ENCODE data around the gene BANK1. TPM values are rescaled to one million over a fixed set of nuclear protein-coding genes. Genes with fewer than 3 reads are reported as not detected.

Gene BANK1
- total and polyA plus RNA-seq, 2 of the 8 experiments (the other 6 are each of a cell fraction or from before 2014, with no cell fraction given) = 0.59 to 0.93 TPM

DNA sequence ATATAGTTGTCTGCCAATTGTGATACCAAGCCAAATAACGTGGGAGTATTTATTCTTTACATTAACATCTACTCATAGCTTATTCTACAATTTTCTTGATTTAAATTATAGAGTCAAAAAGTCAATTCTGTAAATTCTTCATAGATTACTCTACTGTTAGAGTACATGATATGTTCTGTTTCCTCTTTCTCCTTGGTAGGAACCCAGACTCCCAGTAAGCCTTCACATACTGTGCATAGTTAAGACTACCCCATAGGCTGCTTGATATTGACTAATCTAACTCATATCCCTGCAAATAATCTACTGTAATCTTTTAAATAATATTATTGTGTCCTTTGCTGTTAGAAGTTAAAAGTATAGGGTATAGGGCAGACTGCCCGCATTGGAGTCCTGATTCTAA is 35.4 kb downstream of the BANK1 start:
- no peak overlapping the region for H4K91ac ChIP-seq (replicated peaks; ENCODE audit: insufficient read length, low read length)
- H2BK120ac ChIP-seq (replicated peaks; ENCODE audit: low read depth, low read length) = no peak overlapping the region
- H3K56ac ChIP-seq (replicated peaks; ENCODE audit: insufficient read length, low read depth, low read length) = no peak overlapping the region
- no peaks in the 10 kb centered on the region for H3K79me2 ChIP-seq (ENCODE audit: control insufficient read depth in 1 of 2, insufficient read depth in 2 of 2, low read length in 2 of 2)
- no peak overlapping the region for H2BK5ac ChIP-seq (ENCODE audit: low read depth, low read length)
- no peak overlapping the region for H2BK15ac ChIP-seq (ENCODE audit: low read length)
- no peak overlapping the region for H4K5ac ChIP-seq (ENCODE audit: insufficient read length, low read depth, low read length)
- H3K4me2 ChIP-seq (ENCODE audit: insufficient read depth in 1 of 2, low read depth in 2 of 2, low read length in 2 of 2) = no peak overlapping the region
- no peak for DNase-seq (ENCODE audit: low read depth in 1 of 2, low spot score in 2 of 2)
- no peak for TF ChIP-seq EGR1 (IDR thresholded peaks at IDR 0.05; ENCODE audit: borderline replicate concordance, low read depth, low read length)
- no peak for TF ChIP-seq HDAC2 (IDR thresholded peaks at IDR 0.05; ENCODE audit: borderline replicate concordance in 1 of 2, low read depth in 2 of 2, low read length in 2 of 2)
- no peak for TF ChIP-seq SP4 (IDR thresholded peaks at IDR 0.05; ENCODE audit: low read length)
- no peak for TF ChIP-seq RFX5 (IDR thresholded peaks at IDR 0.05; ENCODE audit: borderline replicate concordance, low read depth, low read length)
- TF ChIP-seq KDM5A (IDR thresholded peaks at IDR 0.05; ENCODE audit: low read length) = no peak
- no peak for TF ChIP-seq SIX5 (IDR thresholded peaks at IDR 0.05; ENCODE audit: low read depth, low read length)
- TF ChIP-seq, protein P1, sequence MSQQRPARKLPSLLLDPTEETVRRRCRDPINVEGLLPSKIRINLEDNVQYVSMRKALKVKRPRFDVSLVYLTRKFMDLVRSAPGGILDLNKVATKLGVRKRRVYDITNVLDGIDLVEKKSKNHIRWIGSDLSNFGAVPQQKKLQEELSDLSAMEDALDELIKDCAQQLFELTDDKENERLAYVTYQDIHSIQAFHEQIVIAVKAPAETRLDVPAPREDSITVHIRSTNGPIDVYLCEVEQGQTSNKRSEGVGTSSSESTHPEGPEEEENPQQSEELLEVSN (IDR thresholded peaks at IDR 0.05) = no peak
- H4K8ac ChIP-seq (ENCODE audit: extremely low read depth, insufficient read depth, low read length) = no peak overlapping the region
- H3K27me3 ChIP-seq (replicated peaks in 1 of 4; ENCODE audit: control insufficient read depth in 3 of 4, extremely low read depth in 1 of 4, insufficient read depth in 3 of 4, low read length in 3 of 4) = no peaks in the 10 kb centered on the region
- H3K9ac ChIP-seq (replicated peaks in 1 of 4; ENCODE audit: extremely low read depth in 1 of 4, low read depth in 3 of 4, low read length in 3 of 4) = no peak overlapping the region
- no peaks in the 10 kb centered on the region for H3K36me3 ChIP-seq (ENCODE audit: control insufficient read depth in 2 of 4, insufficient read depth in 4 of 4, low read length in 3 of 4)
- H3K27ac ChIP-seq (ENCODE audit: low read depth, low read length) = no peak overlapping the region
- no peak overlapping the region for H3K23ac ChIP-seq (ENCODE audit: insufficient read length)
- H3K14ac ChIP-seq (ENCODE audit: insufficient read length) = no peak overlapping the region
- no peak overlapping the region for H3K18ac ChIP-seq (ENCODE audit: extremely low read depth, low read length)
- H3K23me2 ChIP-seq (ENCODE audit: low read depth, low read length) = no peaks in the 10 kb centered on the region
- ChIA-PET POLR2A (ENCODE audit: partially characterized antibody) (interaction anchor here (0.5 kb wide), 1 partner anchor 1884 kb away, joined by 3 read pairs; no protein-coding TSS in a partner anchor), CTCF (ENCODE audit: partially characterized antibody) (no interaction called here)
- WGBS, 2 experiments (ENCODE audit: extremely low coverage in 1 of 2, insufficient coverage in 1 of 2, insufficient read length in 1 of 2, insufficient replicate concordance in 2 of 2, low coverage in 1 of 2, low lambda C conversion rate in 2 of 2, missing lambda C conversion rate in 1 of 2) = 86% methylated on average over 2 of the region's 2 CpGs; no CpG with 5 or more reads in 1 of the 2 experiments
- no peak overlapping the region for H3K4me3 ChIP-seq (ENCODE audit: extremely low read depth in 1 of 4, insufficient read depth in 2 of 4, low read depth in 3 of 4, low read length in 4 of 4)
- no peak overlapping the region for H2BK20ac ChIP-seq (ENCODE audit: low read length)
- H3K79me1 ChIP-seq (ENCODE audit: low read depth, low read length) = no peaks in the 10 kb centered on the region
- no peaks in the 10 kb centered on the region for H3K4me1 ChIP-seq (replicated peaks in 1 of 4; ENCODE audit: control insufficient read depth in 3 of 4, insufficient read depth in 4 of 4, low read length in 3 of 4)
- FAIRE-seq = no peak
- H2AK5ac ChIP-seq (ENCODE audit: low read depth, low read length) = no peak overlapping the region
- no peak overlapping the region for H2BK12ac ChIP-seq (ENCODE audit: low read depth, low read length)
- H3K9me3 ChIP-seq (ENCODE audit: insufficient read depth in 2 of 2, low read depth in 1 of 2, low read length in 1 of 2) = no peaks in the 10 kb centered on the region
- no peaks in the 10 kb centered on the region for H4K20me1 ChIP-seq (replicated peaks in 1 of 2; ENCODE audit: control insufficient read depth in 1 of 2, insufficient read depth in 2 of 2, low read length in 2 of 2)
- H3K4ac ChIP-seq (replicated peaks; ENCODE audit: insufficient read length, low read depth, low read length) = no peak overlapping the region
- H2AFZ ChIP-seq (ENCODE audit: low read length) = no peak overlapping the region
